Ectodermal cell (in vitro differentiated cells): ENCODE results near the gene PITX3.

Experiments
- H3K27ac ChIP-seq: 2 replicates; pipeline ENCODE4 v1.7.0; 2013; ENCODE audit warnings: mild to moderate bottlenecking, low read depth, low read length; ENCODE audit not compliant: insufficient read depth, poor library complexity, severe bottlenecking
- H3K27me3 ChIP-seq: 2 replicates; pipeline ENCODE4 v1.7.0; 2013; ENCODE audit warnings: mild to moderate bottlenecking, low read length; ENCODE audit not compliant: insufficient read depth, control insufficient read depth, poor library complexity, severe bottlenecking
- H3K36me3 ChIP-seq: one replicate; pipeline ENCODE4 v1.7.0; 2013; ENCODE audit warnings: low read length; ENCODE audit not compliant: control insufficient read depth, insufficient read depth
- H3K4me1 ChIP-seq: one replicate; pipeline ENCODE4 v1.7.0; 2013; ENCODE audit warnings: low read length; ENCODE audit not compliant: control insufficient read depth, insufficient read depth
- H3K4me3 ChIP-seq: 2 replicates; pipeline ENCODE4 v1.7.0; 2013; ENCODE audit warnings: low read depth, low read length, control low read depth; ENCODE audit not compliant: insufficient read depth
- H3K9me3 ChIP-seq: 2 replicates; pipeline ENCODE4 v1.7.0; 2013; ENCODE audit warnings: mild to moderate bottlenecking, low read length, moderate library complexity; ENCODE audit not compliant: control insufficient read depth
- WGBS, 2 experiments: methylation state at CpG; one replicate each; pipeline ENCODE4 v1.1.7; 2013; ENCODE audit warnings: missing lambda C conversion rate in 2 of 2; 5-methylcytosine and 5-hydroxymethylcytosine counted together

The PITX3 gene

DNA sequence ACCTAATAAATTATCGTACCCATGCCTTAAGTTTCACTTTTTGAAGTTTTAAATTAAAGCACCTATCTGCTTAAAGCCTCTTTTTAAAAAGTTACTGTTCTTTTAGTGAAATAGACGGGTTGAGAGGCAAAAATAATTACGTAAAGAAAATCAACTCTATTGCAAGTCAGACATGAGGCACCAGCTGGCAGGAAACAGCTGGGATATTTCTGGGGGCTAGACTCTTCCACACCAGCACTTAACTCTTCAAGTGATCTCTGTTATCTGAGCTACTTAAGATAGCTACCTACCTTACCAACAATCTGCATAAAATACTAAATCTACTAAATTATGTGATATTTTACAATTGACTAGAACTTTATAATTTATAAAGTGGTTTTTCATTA lies 39.8 kb upstream of the PITX3 start:
- 94 to 96% methylated on average over 3 of the region's 3 CpGs for WGBS, 2 experiments
- Histone ChIP-seq H3K27ac (no peak overlapping the region), H3K36me3 (no peaks in the 10 kb centered on the region), H3K27me3 (no peaks in the 10 kb centered on the region), H3K9me3 (no peaks in the 10 kb centered on the region), H3K4me3 (no peak overlapping the region), H3K4me1 (peaks cover 4% of the 10 kb centered on the region)

DNA sequence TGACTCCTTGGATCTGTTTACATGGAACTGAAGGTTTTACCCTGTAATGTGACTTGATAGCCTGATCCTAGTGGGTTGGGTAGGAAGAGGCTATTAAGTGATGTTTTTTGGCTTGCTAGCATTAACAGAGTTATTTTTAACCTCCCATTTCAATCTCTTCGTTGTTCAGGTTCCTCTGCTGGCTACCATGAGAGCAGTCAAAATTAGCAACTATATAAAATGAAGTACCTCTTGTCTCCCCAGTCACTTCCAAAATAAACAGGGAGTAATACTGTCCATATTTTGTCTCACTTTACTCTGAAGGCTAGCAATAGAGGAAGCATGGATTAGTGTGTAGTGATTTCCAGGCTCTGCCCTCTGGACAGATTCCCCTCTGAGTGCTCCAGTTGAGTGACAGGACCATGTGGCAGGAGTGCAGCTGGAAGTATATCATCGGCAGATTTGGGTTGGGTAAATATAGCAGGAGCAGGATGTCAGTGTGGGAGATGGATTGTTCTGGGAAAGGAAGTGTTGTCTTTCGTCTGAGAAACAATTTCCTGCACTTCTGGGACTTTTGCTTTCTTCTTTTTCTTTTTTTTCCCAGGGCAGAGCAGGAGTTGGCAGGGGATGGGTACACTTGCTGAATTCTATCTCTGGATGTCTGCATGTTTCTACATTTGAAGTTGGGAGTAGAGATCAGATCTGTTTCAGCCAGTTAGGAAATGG lies 39.2 kb upstream of the PITX3 start:
- Histone ChIP-seq H3K4me3 (no peak overlapping the region), H3K9me3 (no peaks in the 10 kb centered on the region), H3K36me3 (no peaks in the 10 kb centered on the region), H3K27me3 (no peaks in the 10 kb centered on the region), H3K4me1 (peaks cover 4% of the 10 kb centered on the region), H3K27ac (no peak overlapping the region)
- 76 to 90% methylated on average over 3 of the region's 3 CpGs for WGBS, 2 experiments

DNA sequence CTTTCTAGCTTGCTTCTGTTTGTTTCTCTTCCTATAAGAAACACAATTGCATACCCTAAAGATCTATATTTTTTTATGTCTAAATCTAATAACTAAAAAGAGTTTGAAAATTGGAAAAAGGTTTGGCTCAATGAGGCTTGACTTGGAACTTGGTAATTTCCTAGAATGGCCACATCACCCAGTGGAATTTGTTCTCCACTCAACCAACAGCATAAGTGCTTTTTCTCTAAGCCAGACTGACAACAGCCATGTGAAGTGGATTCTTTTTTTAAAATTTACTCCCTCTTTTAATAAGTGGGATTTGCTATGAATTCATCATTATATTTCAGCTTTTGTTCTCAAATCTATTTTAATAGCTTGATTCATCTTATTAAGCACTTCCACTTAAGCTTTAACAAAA lies 37.8 kb upstream of the PITX3 start:
- Histone ChIP-seq H3K4me1 (peaks cover 4% of the 10 kb centered on the region), H3K27ac (no peak overlapping the region), H3K27me3 (no peaks in the 10 kb centered on the region), H3K9me3 (no peaks in the 10 kb centered on the region), H3K4me3 (no peak overlapping the region), H3K36me3 (no peaks in the 10 kb centered on the region)

- H3K9me3 ChIP-seq: no peaks in the 10 kb centered on the region
- peaks cover 4% of the 10 kb centered on the region for H3K4me1 ChIP-seq
- H3K4me3 ChIP-seq: no peak overlapping the region
- H3K36me3 ChIP-seq: no peaks in the 10 kb centered on the region
- 93 to 99% methylated on average over 2 of the region's 2 CpGs for WGBS, 2 experiments
- no peaks in the 10 kb centered on the region for H3K27me3 ChIP-seq
- no peak overlapping the region for H3K27ac ChIP-seq
Observed at GRCh38 chr10:102275343-102275742, 34.0 kb upstream of the PITX3 start.

GRCh38 chr10:102274062-102274461 lies 32.8 kb upstream of the PITX3 start:
- WGBS, 2 experiments: 95 to 96% methylated on average over 1 of the region's 1 CpG
- Histone ChIP-seq H3K4me3 (no peak overlapping the region), H3K27ac (no peak overlapping the region), H3K27me3 (no peaks in the 10 kb centered on the region), H3K4me1 (no peaks in the 10 kb centered on the region), H3K9me3 (no peaks in the 10 kb centered on the region), H3K36me3 (no peaks in the 10 kb centered on the region)

DNA sequence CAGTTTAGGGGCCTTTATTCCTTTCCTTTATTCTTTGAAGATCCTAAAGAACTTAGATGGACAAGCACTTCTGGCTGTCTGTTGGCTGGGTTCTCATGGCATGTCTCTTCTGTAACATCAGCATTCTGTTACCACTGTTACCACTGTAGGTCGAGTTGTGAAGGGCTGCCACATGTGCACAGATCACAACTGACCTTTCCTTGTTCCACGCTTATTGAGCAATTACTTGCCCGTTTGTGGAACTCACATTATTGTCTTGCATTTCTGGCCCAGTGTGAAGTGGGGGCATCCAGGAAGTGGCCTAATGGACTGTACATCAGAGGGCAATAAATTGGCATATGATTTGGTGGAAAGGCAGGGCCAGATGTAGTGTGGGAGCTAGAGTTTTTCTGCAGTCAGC lies 27.7 kb upstream of the PITX3 start:
- 86 to 90% methylated on average over 3 of the region's 3 CpGs for WGBS, 2 experiments
- no peaks in the 10 kb centered on the region for H3K27me3 ChIP-seq
- H3K36me3 ChIP-seq: no peaks in the 10 kb centered on the region
- no peaks in the 10 kb centered on the region for H3K4me1 ChIP-seq
- H3K4me3 ChIP-seq: no peak overlapping the region
- H3K9me3 ChIP-seq: no peaks in the 10 kb centered on the region
- no peak overlapping the region for H3K27ac ChIP-seq

GRCh38 chr10:102268375-102268888 lies 27.1 kb upstream of the PITX3 start:
- H3K36me3 ChIP-seq: no peaks in the 10 kb centered on the region
- H3K27ac ChIP-seq: no peak overlapping the region
- no peaks in the 10 kb centered on the region for H3K9me3 ChIP-seq
- no peaks in the 10 kb centered on the region for H3K4me1 ChIP-seq
- no peak overlapping the region for H3K4me3 ChIP-seq
- H3K27me3 ChIP-seq: no peaks in the 10 kb centered on the region

GRCh38 chr10:102267748-102268147 lies 26.4 kb upstream of the PITX3 start:
- no peak overlapping the region for H3K27ac ChIP-seq
- H3K4me1 ChIP-seq: no peaks in the 10 kb centered on the region
- no peaks in the 10 kb centered on the region for H3K9me3 ChIP-seq
- H3K4me3 ChIP-seq: no peak overlapping the region
- no peaks in the 10 kb centered on the region for H3K27me3 ChIP-seq
- H3K36me3 ChIP-seq: peaks cover 4% of the 10 kb centered on the region

- WGBS, 2 experiments: 97 to 99% methylated on average over 3 of the region's 3 CpGs
- H3K4me3 ChIP-seq: no peak overlapping the region
- no peaks in the 10 kb centered on the region for H3K27me3 ChIP-seq
- no peak overlapping the region for H3K27ac ChIP-seq
- peaks cover 8% of the 10 kb centered on the region for H3K36me3 ChIP-seq
- H3K4me1 ChIP-seq: no peaks in the 10 kb centered on the region
- no peaks in the 10 kb centered on the region for H3K9me3 ChIP-seq
Observed at GRCh38 chr10:102266670-102267069, 25.4 kb upstream of the PITX3 start.

- peaks cover 8% of the 10 kb centered on the region for H3K36me3 ChIP-seq
- 77 to 97% methylated on average over 3 to 4 of the region's 4 CpGs for WGBS, 2 experiments
- no peaks in the 10 kb centered on the region for H3K27me3 ChIP-seq
- no peak overlapping the region for H3K4me3 ChIP-seq
- H3K9me3 ChIP-seq: no peaks in the 10 kb centered on the region
- no peaks in the 10 kb centered on the region for H3K4me1 ChIP-seq
- no peak overlapping the region for H3K27ac ChIP-seq
Observed at GRCh38 chr10:102264371-102264770, 23.1 kb upstream of the PITX3 start.
